HCT116 (cell line): ENCODE results near the gene TRIM31. TPM values are rescaled to one million over a fixed set of nuclear protein-coding genes. Genes with fewer than 3 reads are reported as not detected.

Experiments used
- ATAC-seq: fragments of 200-7000 bp; cut with Tn5 transposase; 2 replicates; pipeline ENCODE4 v1.9.1; 2020; ENCODE audit warnings: mild to moderate bottlenecking, moderate library complexity
- BruUV-seq: library from RNA; stranded (reverse); fragments of 400-500 nt; replicated peaks from 2 replicates; lab custom pipeline; 2021; lab: Mats Ljungman, UMichigan
- CTCF ChIA-PET: fragments of 300-600 bp; sonication (Branson Sonifier 250); formaldehyde crosslinking; loops from one replicate; lab custom pipeline; 2021; ENCODE audit warnings: antibody characterized with exemption; lab: Charles Lee
- POLR2A ChIA-PET: fragments of 300-600, 350-600 bp; sonication (Branson Sonifier 250); formaldehyde crosslinking; loops from one replicate; lab custom pipeline; 2021; ENCODE audit warnings: antibody characterized with exemption; lab: Charles Lee
- RAD21 ChIA-PET, 2 experiments: fragments of 300-600 bp; sonication (Branson Sonifier 250); formaldehyde crosslinking; loops; one replicate each; lab custom pipeline; 2023; ENCODE audit warnings: low total read pairs in 2 of 2; ENCODE audit not compliant: uncharacterized antibody in 2 of 2, unreplicated experiment in 2 of 2, low non-redundant PET in 1 of 2; lab: Charles Lee
- DNase-seq: peaks from one replicate; pipeline ENCODE4 v3.0.0-alpha.2; 2010; ENCODE audit warnings: low read depth, low spot score
- H2AFZ ChIP-seq: fragments of 200-600 bp; shearing (Covaris generic), sonication (generic); 2 replicates; pipeline ENCODE4 v1.6.1; 2017; ENCODE audit warnings: low read depth, mixed run types, mixed read lengths, antibody characterized with exemption, low read length; ENCODE audit not compliant: poor library complexity, severe bottlenecking
- H3K27ac ChIP-seq: 2 replicates; pipeline ENCODE4 v1.5.1; 2012; ENCODE audit warnings: low read depth, low read length
- H3K27me3 ChIP-seq: fragments of 200-600 bp; sonication (generic); 2 replicates; pipeline ENCODE4 v1.6.1; 2016; ENCODE audit warnings: mixed run types, low read length, mixed read lengths; ENCODE audit not compliant: insufficient read depth
- H3K36me3 ChIP-seq, 2 experiments: fragments of 200-500 bp in 1 of 2; fragments of 200-600 bp in 1 of 2; sonication (Bioruptor generic) in 1 of 2; sonication (generic) in 1 of 2; 2 replicates each; pipeline versions ENCODE4 v1.5.1 to v1.6.1; 2014 to 2016; ENCODE audit warnings: low read length in 2 of 2, inconsistent platforms in 1 of 2, mixed read lengths in 1 of 2, mixed run types in 1 of 2; ENCODE audit not compliant: insufficient read depth in 2 of 2, control insufficient read depth in 1 of 2
- H3K4me1 ChIP-seq, 2 experiments: fragments of 200-600 bp in 1 of 2; sonication (generic) in 1 of 2; 2 replicates each; pipeline versions ENCODE4 v1.5.1 to v1.6.1; 2012 to 2017; ENCODE audit warnings: low read length in 2 of 2, inconsistent platforms in 1 of 2, mild to moderate bottlenecking in 1 of 2, mixed read lengths in 1 of 2, mixed run types in 1 of 2, moderate library complexity in 1 of 2; ENCODE audit not compliant: insufficient read depth in 2 of 2, control insufficient read depth in 1 of 2
- H3K4me2 ChIP-seq: fragments of 200-600 bp; sonication (generic); 2 replicates; pipeline ENCODE4 v1.6.1; 2017; ENCODE audit warnings: mixed run types, low read length, mixed read lengths
- H3K4me3 ChIP-seq, 2 experiments: fragments of 200-600 bp in 1 of 2; sonication (generic) in 1 of 2; replicated peaks in 1 of 2; 2 replicates each; pipeline ENCODE4 v1.5.1; 2011 to 2016; ENCODE audit warnings: low read length in 2 of 2, control low read depth in 1 of 2, low read depth in 1 of 2, mild to moderate bottlenecking in 1 of 2, mixed read lengths in 1 of 2, mixed run types in 1 of 2
- H3K79me2 ChIP-seq: fragments of 200-600 bp; sonication (generic); 2 replicates; pipeline ENCODE4 v1.6.1; 2017; ENCODE audit warnings: mild to moderate bottlenecking, mixed run types, low read length, moderate library complexity, mixed read lengths; ENCODE audit not compliant: insufficient read depth
- H3K9ac ChIP-seq: fragments of 200-600 bp; sonication (generic); 2 replicates; pipeline ENCODE4 v1.6.1; 2016; ENCODE audit warnings: low read length, mixed read lengths
- H3K9me2 ChIP-seq: fragments of 200-600 bp; sonication (generic), shearing (Covaris generic); 2 replicates; pipeline ENCODE4 v1.6.1; 2017; ENCODE audit warnings: mixed run types, mild to moderate bottlenecking, moderate library complexity; ENCODE audit not compliant: insufficient read depth
- H3K9me3 ChIP-seq, 2 experiments: fragments of 200-500 bp in 1 of 2; fragments of 200-600 bp in 1 of 2; sonication (Bioruptor generic) in 1 of 2; sonication (generic) in 1 of 2; 2 replicates each; pipeline ENCODE4 v1.6.1; 2014 to 2017; ENCODE audit warnings: low read length in 2 of 2, mixed read lengths in 2 of 2, inconsistent platforms in 1 of 2, low read depth in 1 of 2, mild to moderate bottlenecking in 1 of 2, mixed run types in 1 of 2, moderate library complexity in 1 of 2; ENCODE audit not compliant: control insufficient read depth in 1 of 2, insufficient read depth in 1 of 2
- H4K20me1 ChIP-seq: fragments of 200-600 bp; sonication (generic), shearing (Covaris generic); 2 replicates; pipeline ENCODE4 v1.6.1; 2017; ENCODE audit warnings: mixed run types, mild to moderate bottlenecking, moderate library complexity; ENCODE audit not compliant: insufficient read depth
- CBX3 ChIP-seq: IDR thresholded peaks from 2 replicates; pipeline ENCODE4 v1.6.1; 2012; ENCODE audit warnings: low read depth
- CEBPB ChIP-seq: IDR thresholded peaks from 2 replicates; pipeline ENCODE4 v1.6.1; 2012; ENCODE audit warnings: low read depth
- CTCF ChIP-seq, 3 experiments: fragments of 200-600 bp in 1 of 3; sonication (generic) in 1 of 3; IDR thresholded peaks in 2 of 3; conservative IDR thresholded peaks in 1 of 3; 2 replicates each; pipeline ENCODE4 v1.5.1; 2012 to 2017; ENCODE audit warnings: low read depth in 2 of 3, low read length in 2 of 3, antibody characterized with exemption in 1 of 3, borderline replicate concordance in 1 of 3, control low read depth in 1 of 3, mild to moderate bottlenecking in 1 of 3, mixed read lengths in 1 of 3, mixed run types in 1 of 3, moderate library complexity in 1 of 3; ENCODE audit not compliant: insufficient read depth in 1 of 3
- EGR1 ChIP-seq: IDR thresholded peaks from 2 replicates; pipeline ENCODE4 v1.6.1; 2012; ENCODE audit warnings: low read depth
- ELF1 ChIP-seq: IDR thresholded peaks from 2 replicates; pipeline ENCODE4 v1.6.1; 2012; ENCODE audit warnings: low read depth, borderline replicate concordance
- FOSL1 ChIP-seq: IDR thresholded peaks from 2 replicates; pipeline ENCODE4 v1.6.1; 2012; ENCODE audit warnings: low read depth
- JUND ChIP-seq: IDR thresholded peaks from 2 replicates; pipeline ENCODE4 v1.6.1; 2012
- POLR2AphosphoS5 ChIP-seq: IDR thresholded peaks from 2 replicates; pipeline ENCODE4 v1.6.1; 2011; ENCODE audit warnings: mild to moderate bottlenecking, low read depth, low read length, moderate library complexity
- RAD21 ChIP-seq: IDR thresholded peaks from 2 replicates; pipeline ENCODE4 v1.6.1; 2012; ENCODE audit warnings: low read depth, mild to moderate bottlenecking
- SIN3A ChIP-seq: IDR thresholded peaks from 2 replicates; pipeline ENCODE4 v1.6.1; 2012; ENCODE audit warnings: low read depth
- SP1 ChIP-seq: IDR thresholded peaks from 2 replicates; pipeline ENCODE4 v1.6.1; 2012; ENCODE audit warnings: low read depth
- SRF ChIP-seq: IDR thresholded peaks from 2 replicates; pipeline ENCODE4 v1.6.1; 2012; ENCODE audit warnings: low read depth
- TCF7L2 ChIP-seq: IDR thresholded peaks from 2 replicates; pipeline ENCODE4 v1.7.0; 2011; ENCODE audit warnings: borderline replicate concordance, inconsistent platforms; ENCODE audit not compliant: insufficient read depth, insufficient read length; ENCODE audit errors: extremely low read depth
- YY1 ChIP-seq: IDR thresholded peaks from 2 replicates; pipeline ENCODE4 v1.6.1; 2011; ENCODE audit warnings: low read length, low read depth, moderate library complexity, mild to moderate bottlenecking; ENCODE audit not compliant: insufficient replicate concordance; ENCODE audit errors: extremely low read depth
- ZFX ChIP-seq: fragments of 450-650 bp; IDR thresholded peaks from 2 replicates; pipeline ENCODE4 v1.6.1; 2017
- ZNF274 ChIP-seq: fragments of 200-500 bp; sonication (Bioruptor generic); IDR thresholded peaks from 2 replicates; pipeline ENCODE4 v1.6.1; 2014; ENCODE audit warnings: mild to moderate bottlenecking, low read depth, low read length, inconsistent platforms
- intact Hi-C: fragments of 100-400 bp; cut with micrococcal nuclease; formaldehyde crosslinking; loops from 2 replicates; pipeline ENCODE4 v1.10.0; 2022
- total RNA-seq: library from RNA; stranded (reverse); gene quantifications from one replicate; pipeline ENCODE4 v1.2.1, GENCODE V29; 2021; ENCODE audit not compliant: unreplicated experiment
- TF ChIP-seq, protein P1 (sequence below): IDR thresholded peaks from 2 replicates; pipeline ENCODE4 v1.6.1; 2012
- TF ChIP-seq, protein P2 (sequence below): IDR thresholded peaks from 2 replicates; pipeline ENCODE4 v1.6.1; 2012; ENCODE audit warnings: low read depth
- TF ChIP-seq, protein P3 (sequence below): IDR thresholded peaks from 2 replicates; pipeline ENCODE4 v1.6.1; 2011; ENCODE audit warnings: mild to moderate bottlenecking, low read length, moderate library complexity; ENCODE audit not compliant: insufficient replicate concordance; ENCODE audit errors: extremely low read depth

The TRIM31 gene
- total RNA-seq, 1 experiment from 2014 or later: not detected

GRCh38 chr6:30113841-30114240 lies 951 bp upstream of the TRIM31 start (continued):
- TF ChIP-seq CBX3: no peak
- TF ChIP-seq SRF: no peak
- TF ChIP-seq CEBPB: no peak
- no peak for TF ChIP-seq ZFX
- TF ChIP-seq ZNF274: no peak
- TF ChIP-seq TCF7L2: no peak
- no peak for TF ChIP-seq RAD21
- TF ChIP-seq, protein P1, sequence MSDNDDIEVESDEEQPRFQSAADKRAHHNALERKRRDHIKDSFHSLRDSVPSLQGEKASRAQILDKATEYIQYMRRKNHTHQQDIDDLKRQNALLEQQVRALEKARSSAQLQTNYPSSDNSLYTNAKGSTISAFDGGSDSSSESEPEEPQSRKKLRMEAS: no peak
- no peak for TF ChIP-seq POLR2AphosphoS5
- no peak for TF ChIP-seq ELF1
- no peak for TF ChIP-seq SIN3A
- TF ChIP-seq JUND: no peak

DNA sequence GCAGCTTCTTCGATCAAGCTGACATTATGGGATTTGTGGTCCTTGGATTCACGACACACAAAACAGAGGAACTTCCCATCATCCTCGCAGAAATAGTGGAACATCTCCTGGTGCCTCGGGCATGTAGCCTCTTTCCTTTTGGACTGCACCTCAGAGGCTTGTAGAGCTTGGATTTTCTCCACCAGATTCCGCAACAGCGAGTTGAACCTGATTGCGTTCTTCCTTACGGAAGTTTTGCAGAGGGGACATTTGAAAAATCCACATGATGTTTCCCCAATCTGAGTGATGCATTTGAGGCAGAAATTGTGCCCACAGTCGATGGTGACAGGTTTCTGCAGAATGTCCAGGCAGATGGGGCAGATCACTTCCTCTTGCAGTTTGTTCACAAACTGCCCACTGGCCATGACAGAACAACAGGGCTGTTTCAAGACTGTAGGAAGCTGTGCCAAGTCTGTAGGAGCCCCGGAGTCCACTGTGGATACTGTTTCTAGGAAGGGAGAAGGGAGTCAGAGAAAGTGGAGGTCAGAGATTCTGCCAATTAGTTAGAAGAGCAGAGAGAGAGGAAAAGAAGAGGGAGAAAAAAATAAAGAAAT lies 392 bp downstream of the TRIM31 start:
- ChIA-PET POLR2A (no interaction called here), CTCF (interaction anchor here (1.2 kb wide), 1 partner anchor 18 kb away, joined by 5 read pairs; no protein-coding TSS in a partner anchor), RAD21 (no interaction called here)
- H2AFZ ChIP-seq: no peak overlapping the region
- no peak overlapping the region for H3K4me3 ChIP-seq
- no TSS peak for BruUV-seq
- no peak for TF ChIP-seq CBX3
- no peak for TF ChIP-seq SP1
- TF ChIP-seq FOSL1: no peak
- TF ChIP-seq EGR1: no peak
- TF ChIP-seq SRF: no peak
- TF ChIP-seq RAD21: no peak
- TF ChIP-seq, protein P2, sequence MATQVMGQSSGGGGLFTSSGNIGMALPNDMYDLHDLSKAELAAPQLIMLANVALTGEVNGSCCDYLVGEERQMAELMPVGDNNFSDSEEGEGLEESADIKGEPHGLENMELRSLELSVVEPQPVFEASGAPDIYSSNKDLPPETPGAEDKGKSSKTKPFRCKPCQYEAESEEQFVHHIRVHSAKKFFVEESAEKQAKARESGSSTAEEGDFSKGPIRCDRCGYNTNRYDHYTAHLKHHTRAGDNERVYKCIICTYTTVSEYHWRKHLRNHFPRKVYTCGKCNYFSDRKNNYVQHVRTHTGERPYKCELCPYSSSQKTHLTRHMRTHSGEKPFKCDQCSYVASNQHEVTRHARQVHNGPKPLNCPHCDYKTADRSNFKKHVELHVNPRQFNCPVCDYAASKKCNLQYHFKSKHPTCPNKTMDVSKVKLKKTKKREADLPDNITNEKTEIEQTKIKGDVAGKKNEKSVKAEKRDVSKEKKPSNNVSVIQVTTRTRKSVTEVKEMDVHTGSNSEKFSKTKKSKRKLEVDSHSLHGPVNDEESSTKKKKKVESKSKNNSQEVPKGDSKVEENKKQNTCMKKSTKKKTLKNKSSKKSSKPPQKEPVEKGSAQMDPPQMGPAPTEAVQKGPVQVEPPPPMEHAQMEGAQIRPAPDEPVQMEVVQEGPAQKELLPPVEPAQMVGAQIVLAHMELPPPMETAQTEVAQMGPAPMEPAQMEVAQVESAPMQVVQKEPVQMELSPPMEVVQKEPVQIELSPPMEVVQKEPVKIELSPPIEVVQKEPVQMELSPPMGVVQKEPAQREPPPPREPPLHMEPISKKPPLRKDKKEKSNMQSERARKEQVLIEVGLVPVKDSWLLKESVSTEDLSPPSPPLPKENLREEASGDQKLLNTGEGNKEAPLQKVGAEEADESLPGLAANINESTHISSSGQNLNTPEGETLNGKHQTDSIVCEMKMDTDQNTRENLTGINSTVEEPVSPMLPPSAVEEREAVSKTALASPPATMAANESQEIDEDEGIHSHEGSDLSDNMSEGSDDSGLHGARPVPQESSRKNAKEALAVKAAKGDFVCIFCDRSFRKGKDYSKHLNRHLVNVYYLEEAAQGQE: no peak
- TF ChIP-seq, protein P3, sequence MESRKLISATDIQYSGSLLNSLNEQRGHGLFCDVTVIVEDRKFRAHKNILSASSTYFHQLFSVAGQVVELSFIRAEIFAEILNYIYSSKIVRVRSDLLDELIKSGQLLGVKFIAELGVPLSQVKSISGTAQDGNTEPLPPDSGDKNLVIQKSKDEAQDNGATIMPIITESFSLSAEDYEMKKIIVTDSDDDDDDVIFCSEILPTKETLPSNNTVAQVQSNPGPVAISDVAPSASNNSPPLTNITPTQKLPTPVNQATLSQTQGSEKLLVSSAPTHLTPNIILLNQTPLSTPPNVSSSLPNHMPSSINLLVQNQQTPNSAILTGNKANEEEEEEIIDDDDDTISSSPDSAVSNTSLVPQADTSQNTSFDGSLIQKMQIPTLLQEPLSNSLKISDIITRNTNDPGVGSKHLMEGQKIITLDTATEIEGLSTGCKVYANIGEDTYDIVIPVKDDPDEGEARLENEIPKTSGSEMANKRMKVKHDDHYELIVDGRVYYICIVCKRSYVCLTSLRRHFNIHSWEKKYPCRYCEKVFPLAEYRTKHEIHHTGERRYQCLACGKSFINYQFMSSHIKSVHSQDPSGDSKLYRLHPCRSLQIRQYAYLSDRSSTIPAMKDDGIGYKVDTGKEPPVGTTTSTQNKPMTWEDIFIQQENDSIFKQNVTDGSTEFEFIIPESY: no peak
- TF ChIP-seq YY1: no peak
- no peak for TF ChIP-seq ELF1
- no peak for TF ChIP-seq ZFX
- no peak for TF ChIP-seq CTCF (IDR thresholded peaks at IDR 0.05 in 2 of 3, conservative IDR thresholded peaks at IDR 0.05 in 1 of 3; ENCODE audit: borderline replicate concordance in 1 of 3, insufficient read depth in 1 of 3, low read depth in 2 of 3, low read length in 2 of 3)
- H3K9ac ChIP-seq: no peak overlapping the region
- H3K9me2 ChIP-seq: no peaks in the 10 kb centered on the region
- no peaks in the 10 kb centered on the region for H3K4me1 ChIP-seq
- H3K9me3 ChIP-seq: no peaks in the 10 kb centered on the region
- no peaks in the 10 kb centered on the region for H3K79me2 ChIP-seq
- no peak overlapping the region for H3K4me2 ChIP-seq
- no peaks in the 10 kb centered on the region for H3K27me3 ChIP-seq
- no peaks in the 10 kb centered on the region for H3K36me3 ChIP-seq
- DNase-seq: no peak
- intact Hi-C loops: no loop called here
- no peak overlapping the region for H3K27ac ChIP-seq
- H4K20me1 ChIP-seq: no peaks in the 10 kb centered on the region
- no peak for ATAC-seq
